Measurements from ENCODE around the gene ZC3H18. TPM values are rescaled to one million over a fixed set of nuclear protein-coding genes. Genes with fewer than 3 reads are reported as not detected.
A peak's percentile ranks its signal among the peaks of the same experiment; 100 is the strongest.

ZC3H18 gene
- total and polyA plus RNA-seq, 9 donors = 16.0 to 40.4 (median 30.7) TPM

DNA sequence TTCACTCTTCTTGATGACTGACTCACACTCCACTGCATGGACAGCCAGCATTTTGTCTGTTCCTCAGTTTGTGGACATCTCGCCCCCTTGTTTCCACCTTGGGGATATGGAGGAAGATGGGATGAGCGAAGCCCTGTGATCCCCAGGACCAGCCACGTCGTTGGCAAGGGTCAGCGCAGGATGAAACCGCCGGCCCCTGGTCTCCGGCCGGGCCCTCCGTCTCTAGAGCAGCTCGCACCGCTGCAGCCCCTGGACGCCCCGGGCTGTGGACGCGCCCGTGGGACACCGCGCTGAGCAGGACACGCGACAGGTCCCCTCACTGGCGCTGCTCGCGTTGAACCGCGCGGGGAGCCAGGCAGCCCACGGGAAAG is 604 bp upstream of the ZC3H18 start:
- 1% methylated on average over 28 of the region's 28 CpGs for WGBS, 3 donors
- Histone ChIP-seq H3K4me1 (ENCODE audit: insufficient read depth) (peaks cover 7% of the 10 kb centered on the region), H3K36me3 (no peaks in the 10 kb centered on the region), H3K27ac (peak overlapping the region in 1 of 2 donors; percentile 26), H3K4me3 (peak overlapping the region; percentile 73), H3K27me3 (no peaks in the 10 kb centered on the region), H3K9me3 (no peaks in the 10 kb centered on the region)
- DNase-seq = peak in 2 of 5 donors; percentile 43 to 57
- intact Hi-C loops (cut with DNase I) = loop anchor here in 1 of 4 donors (10.0 kb wide), 1 partner anchor 125 kb away; no protein-coding TSS in a partner anchor
- TF ChIP-seq EP300 (IDR thresholded peaks at IDR 0.05) (no peak), POLR2A (IDR thresholded peaks at IDR 0.05) (no peak), CTCF (IDR thresholded peaks at IDR 0.05) (no peak)

DNA sequence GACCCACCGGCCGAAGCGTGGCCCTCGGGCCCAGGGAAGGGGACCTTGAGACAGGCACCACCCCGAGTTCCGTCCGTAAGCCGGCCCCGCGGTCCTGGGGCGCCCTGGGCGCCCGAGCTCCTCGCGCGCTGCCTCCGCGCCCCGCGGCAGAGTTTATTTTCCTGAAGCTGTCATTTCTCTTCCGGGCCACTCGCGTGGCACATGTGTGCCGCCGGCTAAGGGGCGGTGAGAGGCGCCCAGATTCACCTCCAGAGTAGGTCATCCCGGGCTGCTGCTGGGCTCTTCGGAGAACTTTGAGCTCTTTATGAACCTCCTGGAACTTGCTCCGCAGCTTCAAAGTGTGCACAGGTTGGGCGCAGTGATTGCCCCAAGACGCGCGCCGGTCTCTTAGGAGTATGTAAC is 489 bp downstream of the ZC3H18 start:
- 0 to 1% (median 1%) methylated on average over 26 to 35 of the region's 35 CpGs for WGBS, 3 donors
- Histone ChIP-seq H3K4me1 (ENCODE audit: insufficient read depth) (peaks cover 7% of the 10 kb centered on the region), H3K4me3 (peak overlapping the region; percentile 73), H3K27ac (peak overlapping the region; percentile 18 to 39), H3K36me3 (no peaks in the 10 kb centered on the region), H3K9me3 (no peaks in the 10 kb centered on the region), H3K27me3 (no peaks in the 10 kb centered on the region)
- TF ChIP-seq EP300 (IDR thresholded peaks at IDR 0.05) = no peak
- no peak for TF ChIP-seq CTCF (IDR thresholded peaks at IDR 0.05)
- TF ChIP-seq POLR2A (IDR thresholded peaks at IDR 0.05) = no peak
- DNase-seq = no peak
- intact Hi-C loops (cut with DNase I) = no loop called here

GRCh38 chr16:88575251-88575650 is 5.0 kb downstream of the ZC3H18 start:
- Histone ChIP-seq H3K27me3 (no peaks in the 10 kb centered on the region), H3K27ac (no peak overlapping the region), H3K4me1 (ENCODE audit: insufficient read depth) (peaks cover 5% of the 10 kb centered on the region), H3K9me3 (no peaks in the 10 kb centered on the region), H3K36me3 (no peaks in the 10 kb centered on the region), H3K4me3 (no peak overlapping the region)
- DNase-seq = no peak
- 88 to 91% (median 91%) methylated on average over 11 of the region's 11 CpGs for WGBS, 3 donors
- intact Hi-C loops (cut with DNase I) = no loop called here
- TF ChIP-seq EP300 (IDR thresholded peaks at IDR 0.05) (no peak), POLR2A (IDR thresholded peaks at IDR 0.05) (no peak), CTCF (IDR thresholded peaks at IDR 0.05) (no peak)

DNA sequence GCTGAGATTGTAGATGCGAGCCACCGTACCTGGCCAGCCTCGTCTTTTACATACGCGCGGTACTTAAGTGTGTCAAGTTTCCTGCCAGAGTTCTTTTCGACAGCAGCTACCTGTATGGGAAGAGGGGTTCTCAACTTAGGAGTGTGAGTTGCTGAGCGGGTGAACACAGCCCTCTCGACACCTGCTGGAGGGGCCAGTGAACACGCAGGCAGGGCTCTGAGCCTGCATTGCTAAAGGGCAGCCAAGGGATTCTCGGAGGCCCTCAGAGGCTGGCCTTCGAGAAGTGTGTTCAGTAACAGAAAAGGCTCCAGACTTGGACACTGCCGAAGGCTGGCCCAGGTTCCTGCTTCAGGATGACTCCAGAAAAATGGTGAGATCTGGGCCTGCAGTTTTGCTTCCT is 6.1 kb downstream of the ZC3H18 start:
- intact Hi-C loops (cut with DNase I) = no loop called here
- no peaks in the 10 kb centered on the region for H3K27me3 ChIP-seq
- 86 to 93% (median 91%) methylated on average over 13 of the region's 13 CpGs for WGBS, 3 donors
- H3K4me3 ChIP-seq = no peak overlapping the region
- peaks cover 3% of the 10 kb centered on the region for H3K4me1 ChIP-seq (ENCODE audit: insufficient read depth)
- no peak for DNase-seq
- TF ChIP-seq POLR2A (IDR thresholded peaks at IDR 0.05) (no peak), EP300 (IDR thresholded peaks at IDR 0.05) (no peak), CTCF (IDR thresholded peaks at IDR 0.05) (no peak)
- H3K36me3 ChIP-seq = no peaks in the 10 kb centered on the region
- H3K27ac ChIP-seq = no peak overlapping the region
- H3K9me3 ChIP-seq = no peaks in the 10 kb centered on the region

Measured in ovary (tissue), 9 donors.